HG02759 (cell line): ENCODE data around the gene ADGRE3.
"Not testable (repeated sequence)": the region's sequence is repeated elsewhere in the genome, so short reads cannot be mapped to it uniquely, and the experiment has no call there.

Experiments used
- ATAC-seq: cut with Tn5 transposase; IDR thresholded peaks from one replicate; pipeline ENCODE4 v1.9.1; 2021; ENCODE audit warnings: mild to moderate bottlenecking, moderate library complexity; ENCODE audit not compliant: unreplicated experiment

ADGRE3 gene

DNA sequence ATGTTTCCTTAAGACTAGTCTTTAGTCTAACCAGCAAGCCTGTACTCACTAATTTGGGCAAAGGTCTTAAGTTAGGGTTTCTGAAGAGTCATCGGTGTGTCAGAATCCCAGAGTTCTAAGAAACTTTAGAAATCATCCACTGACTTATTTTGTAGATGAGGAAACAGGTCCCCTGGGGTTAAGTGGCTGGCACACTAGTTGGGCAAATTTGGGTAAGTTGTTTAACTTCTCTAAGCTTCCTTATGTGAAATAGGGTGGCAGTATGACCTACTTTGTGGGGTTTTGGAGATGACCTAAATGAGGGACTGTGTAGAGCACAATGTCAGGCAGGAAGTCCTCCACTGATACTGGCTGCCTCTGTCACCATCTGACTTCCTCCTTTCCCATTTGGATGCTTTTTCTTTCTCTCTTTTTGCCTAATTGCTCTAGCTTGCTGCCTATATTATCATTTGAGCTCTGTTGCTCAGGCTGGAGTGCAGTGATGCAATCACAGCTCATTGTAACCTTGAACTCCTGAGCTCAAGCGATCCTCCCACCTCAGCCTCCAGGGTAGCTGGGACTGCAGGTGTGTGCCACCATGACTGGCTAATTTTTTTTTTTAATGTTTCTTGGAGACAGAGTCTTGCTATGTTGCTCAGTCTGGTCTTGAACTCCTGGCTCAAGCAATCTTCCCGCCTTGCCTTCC, 2.3 kb downstream of the ADGRE3 start:
- no peak for ATAC-seq

DNA sequence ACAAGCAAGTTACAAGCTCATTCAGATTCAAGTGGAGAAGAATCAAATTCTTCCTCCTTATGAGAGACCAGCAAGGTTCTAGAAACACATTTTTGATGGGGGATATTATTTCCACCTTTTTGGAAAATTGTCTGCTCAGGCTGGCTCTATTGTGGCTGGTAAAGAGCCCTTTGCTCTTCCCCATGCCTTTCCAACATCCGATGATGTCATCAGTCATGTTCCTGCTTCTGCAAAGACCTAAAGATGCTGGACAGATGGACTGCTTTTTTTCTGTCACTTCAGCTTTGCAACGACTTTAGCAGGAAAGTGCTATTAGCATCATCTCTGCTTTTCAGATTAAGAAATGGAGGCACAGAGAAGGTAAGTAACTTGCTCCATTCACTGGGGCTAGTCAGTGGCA, 4.2 kb downstream of the ADGRE3 start:
- ATAC-seq: no peak

- no peak for ATAC-seq
These were observed 4.7 kb downstream of the ADGRE3 start for GRCh38 chr19:14669940-14670339.

DNA sequence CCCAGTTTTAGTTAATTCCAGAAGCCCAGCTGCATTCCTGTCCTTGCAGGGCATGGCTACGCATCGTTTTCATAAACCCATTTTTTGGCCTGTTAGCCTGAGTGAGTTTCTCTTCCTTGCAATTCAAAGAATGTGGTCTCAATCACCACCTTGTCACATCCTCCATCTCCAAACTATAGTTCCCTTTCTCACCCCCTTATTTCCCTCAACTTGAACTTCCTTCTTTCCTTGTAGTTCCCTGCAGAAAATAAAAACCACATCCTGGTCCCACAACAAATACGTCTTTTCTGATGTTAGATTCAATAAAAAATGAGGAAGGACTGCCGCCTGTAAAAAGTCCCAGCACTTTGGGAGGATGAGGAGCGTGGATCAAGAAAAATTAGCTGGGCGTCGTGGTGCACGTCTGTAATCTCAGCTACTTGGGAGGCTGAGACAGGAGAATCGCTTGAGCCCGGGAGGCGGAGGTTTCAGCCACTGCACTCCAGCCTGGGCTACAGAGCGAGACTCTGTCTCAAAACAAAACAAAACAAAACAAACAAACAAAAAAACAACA, 13.2 kb downstream of the ADGRE3 start:
- no peak for ATAC-seq

DNA sequence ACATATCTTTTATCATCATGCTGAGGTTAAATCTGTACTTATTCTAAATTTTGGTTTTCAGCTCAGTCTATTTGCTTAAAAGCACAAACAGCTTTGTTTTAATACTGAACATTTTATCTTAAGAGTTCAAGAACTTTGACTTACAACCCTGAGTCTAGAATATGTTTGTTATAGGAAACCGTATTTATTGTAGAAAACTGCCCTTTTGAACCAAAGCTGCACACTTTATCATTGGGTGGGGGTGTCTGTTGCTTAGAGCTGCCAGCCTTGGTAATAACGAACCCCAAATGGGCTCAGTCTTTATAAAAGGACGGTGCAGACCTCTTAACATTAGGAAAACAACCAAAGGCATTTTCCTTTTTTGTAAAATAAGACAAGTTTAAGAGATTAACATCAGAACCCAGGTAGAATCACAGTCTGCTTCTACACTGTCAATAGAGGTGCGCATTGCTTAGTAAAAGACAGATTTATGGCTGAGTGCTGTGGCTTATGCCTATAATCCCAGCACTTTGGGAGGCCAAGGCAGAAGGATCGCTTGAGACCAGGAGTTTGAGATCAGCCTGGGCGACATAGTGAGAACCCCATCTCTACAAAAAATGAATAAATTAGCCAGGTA, 14.7 kb downstream of the ADGRE3 start:
- no peak for ATAC-seq

GRCh38 chr19:14655726-14656125, 18.9 kb downstream of the ADGRE3 start:
- ATAC-seq: no peak

DNA sequence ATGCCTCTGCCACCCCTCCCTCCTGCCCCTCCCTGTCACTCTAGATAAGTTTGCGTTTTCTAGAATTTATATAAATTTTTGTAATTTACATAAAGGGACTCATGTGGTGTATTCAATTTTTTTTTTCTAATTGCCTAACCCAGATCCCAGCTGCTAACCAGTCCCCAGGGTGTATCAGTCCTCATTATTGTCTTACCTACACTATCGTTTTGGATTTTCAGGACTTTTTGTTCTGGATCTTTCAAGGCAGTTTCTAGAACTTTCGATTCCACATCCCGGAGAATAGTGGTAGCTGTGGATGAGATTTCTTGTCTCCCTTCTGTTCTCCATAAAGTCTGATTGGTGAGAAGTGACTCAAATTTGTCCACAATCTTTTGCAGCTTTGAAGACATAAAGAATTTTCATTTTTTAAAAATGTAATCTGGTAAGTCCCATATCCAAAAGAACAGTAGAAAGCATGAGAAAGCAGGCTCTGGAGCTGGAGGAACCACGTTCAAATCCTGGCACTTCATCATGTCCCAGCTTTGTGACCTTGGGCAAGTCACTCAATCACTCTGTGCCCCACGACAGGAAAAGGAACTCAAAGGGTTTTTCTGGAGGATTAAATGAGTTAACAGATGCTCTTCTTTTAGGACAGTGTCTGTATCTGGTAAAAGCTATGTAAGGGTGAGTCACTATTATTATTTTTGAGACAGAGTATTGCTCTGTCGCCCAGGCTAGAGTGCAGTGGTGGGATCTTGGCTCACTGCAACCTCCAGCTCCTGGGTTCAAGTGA, 19.7 kb downstream of the ADGRE3 start:
- no peak for ATAC-seq

GRCh38 chr19:14650161-14650560, 24.5 kb downstream of the ADGRE3 start:
- ATAC-seq: no peak

DNA sequence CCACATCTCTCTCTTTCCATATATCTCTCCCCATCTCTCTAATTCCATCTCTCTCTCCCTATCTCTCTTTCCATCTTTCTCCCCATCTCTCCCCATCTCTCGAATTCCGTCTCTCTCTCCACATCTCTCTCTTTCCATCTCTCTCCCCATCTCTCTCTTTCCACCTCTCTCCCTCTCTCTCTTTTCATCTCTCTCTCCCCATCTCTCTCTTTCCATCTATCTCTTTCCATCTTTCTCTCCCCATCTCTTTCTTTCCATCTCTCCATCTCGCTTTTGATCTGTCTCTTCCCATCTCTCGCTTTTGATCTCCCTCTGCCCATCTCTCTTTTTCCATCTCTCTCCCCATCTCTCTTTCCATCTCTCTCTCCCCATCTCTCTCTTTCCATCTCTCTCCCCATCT, 25.6 kb downstream of the ADGRE3 start:
- no peak for ATAC-seq

- ATAC-seq: no peak
These were observed 26.1 kb downstream of the ADGRE3 start for GRCh38 chr19:14648506-14648905.

DNA sequence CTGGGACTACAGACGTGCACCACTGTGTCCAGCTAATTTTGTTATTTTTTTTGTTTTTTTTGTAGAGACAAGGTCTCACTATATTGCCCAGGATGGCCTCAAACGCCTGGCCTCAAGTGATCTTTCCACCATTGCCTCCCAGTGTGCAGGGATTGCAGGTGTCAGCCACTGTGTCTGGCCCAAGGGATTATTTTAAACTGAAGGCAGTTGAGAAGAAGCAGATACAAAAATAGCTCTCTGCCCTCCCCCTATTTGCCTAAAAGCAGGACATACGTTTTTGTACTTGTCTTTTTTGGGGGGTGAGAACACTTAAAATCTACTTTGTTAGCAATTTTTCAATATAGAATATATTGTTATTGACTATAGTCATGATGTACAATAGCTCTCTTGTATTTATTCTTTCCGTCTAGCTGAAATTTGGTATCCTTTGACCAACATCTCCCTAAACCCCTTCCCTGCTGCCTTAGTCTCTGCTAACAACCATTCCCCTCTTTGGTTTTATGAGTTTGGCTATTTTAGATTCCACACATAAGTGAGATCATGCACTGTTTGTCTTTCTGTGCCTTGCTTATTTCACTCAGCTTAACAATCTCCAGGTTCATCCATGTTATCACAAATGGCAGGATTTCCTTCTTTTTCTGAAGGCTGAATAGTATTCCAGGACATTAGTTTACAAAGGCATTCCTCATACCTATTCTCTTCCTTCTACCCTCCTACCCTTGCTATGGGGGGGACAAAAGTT, 34.9 kb downstream of the ADGRE3 start:
- no peak for ATAC-seq

- ATAC-seq: no peak
These were observed 42.4 kb downstream of the ADGRE3 start for GRCh38 chr19:14632286-14632685.

GRCh38 chr19:14629557-14629956, 45.1 kb downstream of the ADGRE3 start:
- no peak for ATAC-seq

DNA sequence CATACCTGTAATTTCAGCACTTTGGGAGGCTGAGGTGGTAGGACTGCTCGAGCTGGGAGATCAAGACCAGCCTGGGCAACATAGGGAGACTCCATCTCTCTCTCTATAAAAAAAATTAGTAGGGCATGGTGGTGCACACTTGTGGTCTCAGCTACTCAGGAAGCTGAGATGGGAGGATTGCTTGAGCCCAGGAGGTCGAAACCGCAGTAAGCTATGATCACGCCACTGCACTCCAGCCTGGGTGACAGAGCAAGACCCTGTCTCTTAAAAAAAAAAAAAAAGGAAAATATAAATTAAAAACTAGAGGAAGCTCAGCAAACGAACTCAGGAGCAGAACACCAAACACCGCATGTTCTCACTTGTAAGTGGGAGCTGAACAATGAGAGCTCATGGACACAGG, 50.2 kb downstream of the ADGRE3 start:
- not testable (repeated sequence) for ATAC-seq

GRCh38 chr19:14619404-14619803, 55.2 kb downstream of the ADGRE3 start:
- ATAC-seq: no peak

GRCh38 chr19:14616407-14616806, 58.2 kb downstream of the ADGRE3 start:
- no peak for ATAC-seq

GRCh38 chr19:14615623-14616022, 59.0 kb downstream of the ADGRE3 start:
- no peak for ATAC-seq

- no peak for ATAC-seq
These were observed 60.6 kb downstream of the ADGRE3 start for GRCh38 chr19:14614099-14614412.

GRCh38 chr19:14613399-14614098, 61.1 kb downstream of the ADGRE3 start:
- ATAC-seq: not testable (repeated sequence)

- no peak for ATAC-seq
These were observed 62.0 kb downstream of the ADGRE3 start for GRCh38 chr19:14612657-14613056.

- not testable (repeated sequence) for ATAC-seq
These were observed 62.4 kb downstream of the ADGRE3 start for GRCh38 chr19:14612242-14612641.
